ENCODE results near the gene MTMR6.

The MTMR6 gene

GRCh38 chr13:25276748-25277147, 10.5 kb downstream of the MTMR6 start:
- DNase-seq: no peak

DNA sequence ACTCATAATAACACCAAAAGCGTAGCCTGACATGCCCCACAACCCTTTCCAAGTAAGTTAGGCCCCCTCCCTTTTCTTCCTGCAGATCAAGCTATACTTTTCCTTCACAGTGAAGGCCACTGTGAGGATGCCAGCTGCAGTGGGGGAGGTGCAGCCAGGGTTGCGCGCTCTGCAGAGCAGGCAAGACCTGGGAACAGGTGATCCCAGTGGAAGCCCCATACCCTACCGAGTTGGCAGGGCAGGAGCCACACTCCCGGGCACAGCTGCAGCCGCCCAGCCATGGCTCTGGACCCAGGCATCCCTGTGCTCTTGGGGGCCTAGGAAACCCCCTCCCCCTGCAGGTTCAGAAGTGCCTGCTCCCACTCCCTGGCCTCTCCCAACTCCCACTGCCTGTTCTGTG, 18.7 kb downstream of the MTMR6 start:
- no peak for DNase-seq

- no peak for DNase-seq
Measured at GRCh38 chr13:25267715-25268114, 19.6 kb downstream of the MTMR6 start.

DNA sequence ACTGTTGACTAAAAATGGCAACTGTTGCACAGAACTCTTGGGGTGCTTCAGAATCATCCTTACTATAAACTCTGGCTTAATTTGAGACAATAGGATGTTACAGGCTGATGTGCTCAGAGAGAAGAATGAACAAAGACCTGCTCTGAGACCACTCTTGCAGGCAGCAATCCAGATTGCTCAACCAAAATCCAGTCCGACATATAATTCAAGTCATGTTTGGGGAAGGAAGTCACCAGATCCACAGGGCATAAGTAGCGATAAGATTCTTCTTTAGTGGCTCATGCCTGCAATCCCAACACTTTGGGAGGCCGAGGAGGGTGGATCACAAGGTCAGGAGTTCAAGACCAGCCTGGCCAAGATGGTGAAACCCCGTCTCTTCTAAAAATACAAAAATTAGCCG, 20.6 kb downstream of the MTMR6 start:
- no peak for DNase-seq

DNA sequence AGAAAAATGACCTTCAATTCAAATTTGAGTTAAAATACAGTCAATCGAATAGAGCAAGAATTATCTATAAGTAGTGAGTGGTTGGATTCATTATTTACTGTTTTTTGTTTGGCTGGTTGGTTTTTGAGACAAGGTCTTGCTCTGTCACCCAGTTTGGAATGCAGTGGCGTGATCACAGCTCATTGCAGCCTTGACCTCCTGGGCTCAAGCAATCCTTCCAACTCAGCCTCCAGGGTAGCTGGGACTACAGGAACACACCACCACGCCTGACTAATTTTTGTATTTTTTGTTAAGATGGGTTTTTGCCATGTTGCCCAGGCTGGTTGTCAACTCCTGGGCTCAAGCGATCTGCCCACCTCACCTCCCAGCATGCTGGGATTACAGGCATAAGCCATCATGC, 25.0 kb downstream of the MTMR6 start:
- no peak for DNase-seq

- DNase-seq: no peak
Measured at GRCh38 chr13:25253702-25254101, 33.6 kb downstream of the MTMR6 start.

DNA sequence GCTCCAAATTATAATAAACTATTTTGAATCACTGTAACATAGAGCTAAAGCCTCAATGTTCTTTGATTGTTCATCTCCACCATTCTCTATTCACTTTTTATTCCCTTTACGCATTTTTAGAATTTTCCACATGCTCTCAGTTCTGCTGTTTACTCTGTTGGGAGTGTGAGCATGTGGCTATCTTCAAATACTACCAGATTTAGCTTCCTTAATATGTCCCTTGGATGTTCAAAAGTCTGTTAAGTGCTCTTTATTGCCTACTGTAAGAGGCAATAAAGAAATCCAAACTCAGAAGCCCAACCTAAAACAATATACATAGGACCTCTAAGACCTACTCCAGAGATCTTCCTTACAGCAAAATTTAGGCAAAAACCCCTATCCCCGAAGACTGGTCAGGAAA, 34.5 kb downstream of the MTMR6 start:
- no peak for DNase-seq

- DNase-seq: no peak
Measured at GRCh38 chr13:25252225-25252624, 35.1 kb downstream of the MTMR6 start.

GRCh38 chr13:25249001-25249543, 38.2 kb downstream of the MTMR6 start:
- DNase-seq: no peak

- DNase-seq: no peak
Measured at GRCh38 chr13:25248071-25248470, 39.2 kb downstream of the MTMR6 start.

DNA sequence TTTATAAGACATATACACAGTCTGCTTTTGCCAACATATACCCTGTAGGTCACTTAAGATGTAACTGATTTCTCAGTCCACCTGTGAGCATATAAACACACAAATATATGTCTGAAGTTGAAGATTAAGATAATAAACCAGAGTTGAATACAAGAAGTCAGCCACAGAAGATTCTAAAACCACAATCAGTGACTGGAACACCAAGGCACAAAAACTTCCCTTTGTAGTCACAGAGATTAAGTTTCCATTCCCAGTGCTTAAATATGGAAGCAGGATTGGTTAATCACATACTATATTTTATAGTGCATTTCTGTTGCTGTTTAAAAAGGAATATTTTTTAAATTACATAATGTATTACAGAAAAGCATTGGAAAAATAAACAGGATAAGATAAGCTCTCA, 39.9 kb downstream of the MTMR6 start:
- no peak for DNase-seq

- DNase-seq: no peak
Measured at GRCh38 chr13:25244123-25244522, 43.2 kb downstream of the MTMR6 start.

DNA sequence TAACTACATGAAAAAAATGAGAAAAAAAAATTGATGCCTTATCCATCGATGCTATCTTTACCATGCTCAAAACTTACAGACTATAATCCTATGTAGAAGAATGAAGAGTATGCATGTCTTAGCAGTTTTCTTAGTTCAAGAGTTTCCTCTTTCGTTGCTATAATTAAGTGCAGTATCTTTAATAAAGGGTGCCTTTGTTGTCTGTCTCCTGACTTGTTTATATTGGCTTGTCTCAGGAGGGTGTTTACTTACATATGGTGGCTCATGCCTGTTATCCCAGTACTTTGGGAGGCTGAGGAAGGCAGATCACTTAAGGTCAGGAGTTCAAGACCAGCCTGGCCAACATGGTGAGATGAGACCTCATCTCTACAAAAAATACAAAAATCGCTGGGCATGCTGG, 44.3 kb downstream of the MTMR6 start:
- no peak for DNase-seq

DNA sequence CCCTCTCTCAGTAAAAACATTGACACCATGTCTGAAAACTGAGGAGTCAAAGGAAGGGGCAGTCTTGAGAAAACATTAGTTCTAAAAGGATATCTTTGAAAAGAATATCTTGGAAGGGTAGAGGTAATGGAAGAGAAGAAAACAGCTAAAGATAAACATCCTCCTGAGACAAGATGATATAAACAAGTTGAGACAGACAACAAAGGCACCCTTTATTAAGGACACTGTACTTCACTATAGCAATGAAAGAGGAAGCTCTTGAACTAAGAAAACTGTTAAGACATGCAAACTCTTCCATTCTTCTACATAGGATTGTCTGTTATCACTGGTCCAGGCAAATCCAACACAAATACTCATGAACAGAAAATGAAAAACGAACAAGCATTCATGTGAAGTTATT, 46.3 kb downstream of the MTMR6 start:
- DNase-seq: no peak

DNA sequence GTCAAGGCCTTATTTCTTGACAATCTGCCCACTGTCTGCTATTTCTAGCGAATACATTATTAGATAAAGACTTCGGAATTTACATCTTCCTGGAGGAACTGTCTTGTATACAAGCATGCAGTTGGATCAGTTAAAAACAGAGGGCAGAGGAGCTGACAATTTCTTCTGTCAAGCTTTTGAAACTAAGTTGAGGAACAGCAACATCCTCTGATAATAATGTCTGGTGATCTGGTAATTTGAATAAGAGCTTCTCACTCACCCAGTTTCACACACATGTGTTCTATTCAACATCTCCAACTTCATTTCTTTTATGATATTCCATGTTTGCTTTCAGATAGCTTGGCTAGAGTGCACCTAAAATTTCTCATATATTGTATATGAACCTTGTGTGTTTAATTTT, 50.2 kb downstream of the MTMR6 start:
- DNase-seq: no peak

- DNase-seq: no peak
Measured at GRCh38 chr13:25233861-25234260, 53.4 kb downstream of the MTMR6 start.

- DNase-seq: no peak
Measured at GRCh38 chr13:25232937-25233515, 54.3 kb downstream of the MTMR6 start.

GRCh38 chr13:25231517-25231916, 55.8 kb downstream of the MTMR6 start:
- no peak for DNase-seq

- DNase-seq: no peak
Measured at GRCh38 chr13:25227690-25228089, 59.6 kb downstream of the MTMR6 start.

- DNase-seq: no peak
Measured at GRCh38 chr13:25225970-25226369, 61.3 kb downstream of the MTMR6 start.

DNA sequence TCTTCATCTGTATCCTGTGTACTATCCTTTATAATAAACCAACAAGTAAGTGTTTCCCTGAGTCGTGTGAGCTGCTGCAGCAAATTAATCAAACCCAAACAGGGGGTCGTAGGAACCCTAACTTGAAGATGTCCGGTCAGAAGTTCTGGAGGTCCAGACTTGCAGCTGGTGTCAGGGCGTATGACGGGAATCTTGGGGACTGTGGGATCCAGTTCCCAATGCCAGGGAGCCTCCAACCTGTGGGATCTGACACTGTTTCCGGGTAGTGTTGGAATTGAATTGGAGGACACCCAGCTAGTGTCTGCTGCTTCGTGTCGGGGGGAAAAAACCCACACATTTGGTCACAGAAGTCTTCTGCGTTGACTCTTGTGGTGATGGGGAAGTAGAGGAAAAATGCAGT, 63.1 kb downstream of the MTMR6 start:
- no peak for DNase-seq

GRCh38 chr13:25222740-25223139, 64.5 kb downstream of the MTMR6 start:
- DNase-seq: no peak

DNA sequence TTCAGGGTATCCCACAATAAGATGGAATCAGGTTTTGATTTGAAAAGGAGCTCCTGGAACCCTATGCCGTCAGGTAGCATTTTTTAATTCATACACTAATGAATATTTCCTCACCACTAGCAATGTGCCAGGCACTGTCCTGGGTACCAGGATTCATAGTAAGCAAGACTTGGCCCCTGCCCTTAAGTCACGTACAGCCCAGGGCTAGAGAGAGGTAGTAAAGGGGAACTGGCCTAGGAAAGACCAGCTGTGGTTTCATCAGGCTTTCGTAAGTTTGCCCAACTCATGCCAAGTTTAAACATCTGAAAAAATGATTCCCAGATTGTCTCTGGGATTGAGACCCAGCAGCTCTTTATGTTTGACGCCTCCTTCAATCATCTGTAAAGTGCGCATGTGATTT, 69.3 kb downstream of the MTMR6 start:
- DNase-seq: no peak

DNA sequence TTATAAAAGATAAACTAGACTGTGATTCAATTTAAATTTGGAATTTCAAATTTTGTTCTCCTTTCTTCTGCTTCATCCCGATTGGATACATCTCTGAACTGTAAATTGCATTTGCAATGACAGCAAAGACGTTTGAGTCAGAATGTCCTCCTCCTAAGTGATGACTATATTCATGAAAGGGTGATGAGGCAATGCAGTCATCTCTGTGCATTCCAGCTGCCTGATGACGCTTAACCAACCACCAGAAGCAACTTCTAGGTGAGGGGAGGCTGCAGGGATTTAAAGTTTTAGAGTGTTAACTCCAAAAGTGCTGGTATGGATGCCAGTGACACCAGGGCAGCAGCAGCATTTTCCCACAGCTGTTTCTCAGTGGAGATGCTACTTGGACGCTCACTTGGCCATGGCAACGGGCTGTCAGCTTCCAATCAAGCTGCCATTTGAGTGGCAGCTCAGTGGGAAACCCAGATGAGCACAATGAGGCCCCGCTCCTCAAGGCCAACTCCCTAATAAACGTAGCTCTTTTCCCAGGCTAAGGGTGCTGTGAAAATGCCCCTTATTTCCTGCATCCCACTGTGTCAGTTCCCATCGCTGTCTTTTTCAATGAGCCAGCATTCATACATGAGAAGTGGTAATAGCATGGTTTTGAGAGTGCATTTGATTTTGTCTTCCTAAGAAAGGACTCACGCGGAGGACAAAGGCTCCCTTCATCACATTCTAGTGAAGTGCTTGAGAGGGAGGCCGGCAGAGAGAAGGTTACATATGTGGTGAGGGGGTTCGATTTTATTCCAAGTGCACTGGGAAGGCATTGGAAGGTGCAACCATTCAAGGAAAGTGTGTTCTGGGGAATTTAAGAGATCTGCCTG, 70.0 kb downstream of the MTMR6 start:
- no peak for DNase-seq

GRCh38 chr13:25215253-25215575, 72.1 kb downstream of the MTMR6 start:
- no peak for DNase-seq
